K562 (cell line): Measurements from ENCODE around the gene PSMA6. TPM values are rescaled to one million over a fixed set of nuclear protein-coding genes. Genes with fewer than 3 reads are reported as not detected.

Experiments used
- ATAC-seq: fragments of 200-7000 bp; cut with Tn5 transposase; 3 replicates; pipeline ENCODE4 v1.9.1; 2020; ENCODE audit warnings: moderate library complexity
- BruUV-seq: library from RNA; stranded (reverse); fragments of 400-500 nt; replicated peaks from 2 replicates; lab custom pipeline; 2021; lab: Mats Ljungman, UMichigan
- CTCF ChIA-PET: fragments of 300-600 bp; formaldehyde crosslinking; extraction: SDS; loops from one replicate; lab custom pipeline; 2021; ENCODE audit warnings: low intra/inter-chr PET ratio; lab: Yijun Ruan, JAX
- POLR2A ChIA-PET: fragments of 300-600, 350-650 bp; sonication (Branson Sonifier 250); formaldehyde crosslinking; extraction: SDS; loops from one replicate; lab custom pipeline; 2021; ENCODE audit warnings: antibody characterized with exemption, inconsistent platforms; lab: Yijun Ruan, JAX
- DNase-seq, 4 experiments: peaks; one replicate each; pipeline versions ENCODE4 v3.0.0 to v3.0.0-alpha.2; 2011 to 2018; ENCODE audit warnings: low spot score in 3 of 4, mixed read lengths in 3 of 4; ENCODE audit errors: extremely low read depth in 1 of 4
- FAIRE-seq: peaks from 2 replicates; lab custom pipeline; 2011; peaks lifted over from hg19 to GRCh38; lab: Jason Lieb, UNC
- H2AFZ ChIP-seq: 2 replicates; pipeline ENCODE4 v1.6.0; 2011; ENCODE audit warnings: low read depth, low read length, control low read depth, inconsistent platforms
- H3K27ac ChIP-seq: fragments of 200-600 bp; 3 replicates; pipeline ENCODE4 v1.8.0; 2011; ENCODE audit warnings: low read depth, mild to moderate bottlenecking, control low read depth, inconsistent platforms, low read length, moderate library complexity, mixed read lengths; ENCODE audit errors: extremely low read depth
- H3K27me3 ChIP-seq, 2 experiments: fragments of 300-600 bp in 1 of 2; 2 replicates in 1 of 2; 3 replicates in 1 of 2; pipeline versions ENCODE4 v1.6.0 to v1.8.0; 2011; ENCODE audit warnings: inconsistent platforms in 2 of 2, low read length in 2 of 2, mild to moderate bottlenecking in 1 of 2, mixed read lengths in 1 of 2, moderate library complexity in 1 of 2; ENCODE audit not compliant: control insufficient read depth in 2 of 2, insufficient read depth in 2 of 2
- H3K36me3 ChIP-seq: fragments of 300-600 bp; 3 replicates; pipeline ENCODE4 v1.8.0; 2011; ENCODE audit warnings: mild to moderate bottlenecking, low read length, inconsistent platforms; ENCODE audit not compliant: control insufficient read depth, insufficient read depth
- H3K4me1 ChIP-seq, 2 experiments: fragments of 200-600 bp in 1 of 2; replicated peaks in 1 of 2; 2 replicates in 1 of 2; 3 replicates in 1 of 2; pipeline versions ENCODE4 v1.5.1 to v1.8.0; 2011; ENCODE audit warnings: inconsistent platforms in 2 of 2, low read length in 2 of 2, mild to moderate bottlenecking in 1 of 2, mixed read lengths in 1 of 2, moderate library complexity in 1 of 2; ENCODE audit not compliant: control insufficient read depth in 2 of 2, insufficient read depth in 2 of 2
- H3K4me2 ChIP-seq: 2 replicates; pipeline ENCODE4 v1.6.1; 2011; ENCODE audit warnings: low read length, control low read depth, inconsistent platforms, mixed read lengths; ENCODE audit not compliant: insufficient read depth
- H3K4me3 ChIP-seq: fragments of 200-600 bp; sonication (generic), shearing (Covaris generic); 2 replicates; pipeline ENCODE4 v1.5.1; 2016; ENCODE audit warnings: control low read depth, inconsistent platforms
- H3K79me2 ChIP-seq: fragments of 200-600 bp; 3 replicates; pipeline ENCODE4 v1.8.0; 2011; ENCODE audit warnings: low read length, inconsistent platforms; ENCODE audit not compliant: control insufficient read depth, insufficient read depth
- H3K9ac ChIP-seq, 2 experiments: 2 replicates each; pipeline versions ENCODE4 v1.6.0 to v1.6.1; 2011; ENCODE audit warnings: low read depth in 2 of 2, low read length in 2 of 2, control low read depth in 1 of 2, inconsistent platforms in 1 of 2, mild to moderate bottlenecking in 1 of 2, mixed read lengths in 1 of 2; ENCODE audit not compliant: insufficient read depth in 1 of 2
- H3K9me1 ChIP-seq: one replicate; pipeline ENCODE4 v1.6.0; 2011; ENCODE audit warnings: inconsistent platforms, mild to moderate bottlenecking, low read length, moderate library complexity; ENCODE audit not compliant: control insufficient read depth, insufficient read depth
- H3K9me3 ChIP-seq: replicated peaks from 2 replicates; pipeline ENCODE4 v1.5.1; 2011; ENCODE audit warnings: low read depth, low read length, inconsistent platforms; ENCODE audit not compliant: control insufficient read depth, insufficient read depth
- H4K20me1 ChIP-seq: replicated peaks from 2 replicates; pipeline ENCODE4 v1.6.1; 2011; ENCODE audit warnings: low read length, inconsistent platforms, mixed read lengths; ENCODE audit not compliant: control insufficient read depth, insufficient read depth
- BRD9 ChIP-seq: fragments of 450-650 bp; IDR thresholded peaks from 2 replicates; pipeline ENCODE4 v1.6.1; 2018; ENCODE audit warnings: low read depth; ENCODE audit not compliant: partially characterized antibody
- ZBTB40 ChIP-seq, 2 experiments: fragments of 450-650 bp in 1 of 2; sonication (generic) in 1 of 2; formaldehyde crosslinking in 1 of 2; IDR thresholded peaks; 2 replicates each; pipeline versions ENCODE4 v1.7.1 to v1.9.0; 2016 to 2022; ENCODE audit warnings: inconsistent platforms in 1 of 2, mild to moderate bottlenecking in 1 of 2, missing genetic modification reagents in 1 of 2
- WGBS: fragments of 100-300 bp; shearing (Covaris generic); methylation state at CpG from one replicate; pipeline ENCODE4 v1.1.6; 2016; ENCODE audit warnings: low coverage, mixed read lengths; ENCODE audit not compliant: insufficient coverage; ENCODE audit errors: missing lambda C conversion rate; 5-methylcytosine and 5-hydroxymethylcytosine counted together
- in situ Hi-C: fragments of 300-500 bp; cut with MboI; formaldehyde crosslinking; loops from 4 replicates; pipeline ENCODE4 v1.15.0; 2018; ENCODE audit warnings: inconsistent platforms, mixed read lengths
- intact Hi-C: fragments of 100-400 bp; cut with micrococcal nuclease; formaldehyde crosslinking; loops from 2 replicates; pipeline ENCODE4 v1.14.2; 2022
- polyA plus RNA-seq, 8 experiments: library from polyadenylated mRNA; depleted of rRNA in 4 of 8; stranded (reverse) in 5 of 8; unstranded in 3 of 8; fragments of >200 nt; fragmentation: Nextera tagmentation in 2 of 8; fragmentation: Illumina TruSeq in 1 of 8; extraction: Ambion mirVana in 2 of 8; extraction: Trizol in 1 of 8; gene quantifications; 2 replicates each; pipeline versions ENCODE4 v1.2.1 to v1.2.3, GENCODE V29; 2011 to 2014; ENCODE audit warnings: inconsistent platforms in 1 of 8, missing spikeins in 1 of 8
- total RNA-seq, 7 experiments: library from RNA; depleted of rRNA in 6 of 7; stranded (reverse); fragments of >200 nt in 6 of 7; fragmentation: Illumina TruSeq in 2 of 7; extraction: Trizol in 2 of 7; gene quantifications; 2 replicates each; pipeline versions ENCODE4 v1.2.1 to v1.2.3, GENCODE V29; 2011 to 2021; ENCODE audit warnings: low replicate concordance in 1 of 7

PSMA6 gene
- total and polyA plus RNA-seq, 9 of the 15 experiments (the other 6 are each of a cell fraction or from before 2014, with no cell fraction given) = 210 to 952 (median 288) TPM

DNA sequence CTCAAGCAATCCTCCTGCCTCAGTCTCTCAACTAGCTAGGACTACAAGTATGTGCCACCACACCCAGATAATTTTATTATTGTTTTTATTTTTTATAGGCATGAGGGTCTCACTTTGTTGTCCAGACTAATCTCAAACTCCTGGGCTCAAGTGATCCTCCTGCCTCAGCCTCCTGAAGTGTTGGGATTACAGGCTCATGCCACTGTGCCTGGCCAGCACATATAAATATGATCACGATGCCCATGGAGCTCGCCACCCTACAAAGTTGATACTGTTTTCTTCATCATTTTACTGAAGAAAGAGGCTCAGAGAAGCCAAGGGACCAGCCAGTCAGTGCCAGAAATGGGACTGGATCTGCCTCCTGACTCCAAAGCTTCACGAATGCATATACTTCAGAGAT is 59.3 kb downstream of the PSMA6 start:
- no peak for FAIRE-seq
- H3K36me3 ChIP-seq = no peaks in the 10 kb centered on the region
- in situ Hi-C loops = no loop called here
- no peak overlapping the region for H3K9ac ChIP-seq
- 75% methylated on average over 3 of the region's 3 CpGs for WGBS
- no peak for DNase-seq
- no peaks in the 10 kb centered on the region for H3K9me3 ChIP-seq
- H3K27ac ChIP-seq = 0 out of 3 replicates have a peak overlapping the region, but pooled peaks have one; percentile 40
- H2AFZ ChIP-seq = peak overlapping the region; percentile 92
- H3K4me2 ChIP-seq = no peak overlapping the region
- CTCF ChIA-PET = no interaction called here
- no peaks in the 10 kb centered on the region for H3K9me1 ChIP-seq
- ATAC-seq = no peak
- no peak overlapping the region for H3K4me3 ChIP-seq
- TF ChIP-seq ZBTB40 (IDR thresholded peaks at IDR 0.05) = no peak
- no peak for TF ChIP-seq ZBTB40 (CRISPR knock-in tag; IDR thresholded peaks at IDR 0.05)
- TF ChIP-seq BRD9 = no peak
- peaks cover 17 to 24% of the 10 kb centered on the region in 2 experiments for H3K4me1 ChIP-seq
- intact Hi-C loops = no loop called here
- H3K79me2 ChIP-seq = no peaks in the 10 kb centered on the region
- POLR2A ChIA-PET = interaction anchor here (0.8 to 2.6 kb wide), 3 partner anchors 12 to 16 kb away, joined by 3 to 11 read pairs (median 3); no protein-coding TSS in a partner anchor
- no peaks in the 10 kb centered on the region for H4K20me1 ChIP-seq
- BruUV-seq = no TSS peak
- H3K27me3 ChIP-seq = no peaks in the 10 kb centered on the region
